ENCODE measurements around the gene VEPH1. TPM values are rescaled to one million over a fixed set of nuclear protein-coding genes. Genes with fewer than 3 reads are reported as not detected.
A peak's percentile ranks its signal among the peaks of the same experiment; 100 is the strongest.

VEPH1 gene
- total RNA-seq, 1 experiment from 2014 or later: 27.3 TPM

DNA sequence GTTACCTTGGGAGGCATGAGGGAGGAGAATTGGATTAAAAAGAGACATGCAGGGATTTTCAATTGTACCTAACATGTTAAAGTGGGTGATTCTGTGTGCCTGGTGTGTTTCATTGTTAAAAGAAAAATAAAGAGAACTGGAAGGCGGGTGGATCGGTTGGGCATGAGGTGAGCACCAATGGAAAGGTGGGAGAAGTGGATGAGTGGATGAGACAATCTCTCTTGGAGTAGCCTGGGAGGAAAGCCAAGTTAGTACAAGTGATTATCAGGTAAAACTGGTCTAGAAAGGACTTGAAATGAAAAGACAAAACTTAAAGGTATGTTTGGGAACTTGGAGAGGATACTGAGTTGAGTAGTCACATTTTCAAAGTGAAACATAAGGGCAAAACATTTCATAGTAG, 12.1 kb downstream of the VEPH1 start:
- ChIA-PET CTCF (no interaction called here), POLR2A (ENCODE audit: unreplicated experiment) (no interaction called here)
- H3K4me1 ChIP-seq (ENCODE audit: insufficient read depth, low read length): peaks cover 4% of the 10 kb centered on the region; the same call in 1 of the 2 replicates
- no peaks in the 10 kb centered on the region for H3K9me3 ChIP-seq (ENCODE audit: low read length)
- ATAC-seq: no peak
- no peaks in the 10 kb centered on the region for H3K79me2 ChIP-seq (ENCODE audit: low read length)
- BruUV-seq (replicated peaks): no TSS peak
- H2AFZ ChIP-seq (ENCODE audit: low read length): no peak overlapping the region
- H3K27me3 ChIP-seq (ENCODE audit: low read length): no peaks in the 10 kb centered on the region
- no peak overlapping the region for H3K4me2 ChIP-seq (ENCODE audit: low read length)
- TF ChIP-seq EZH2 (IDR thresholded peaks at IDR 0.05; ENCODE audit: low read length, unreplicated experiment) (no peak), EZH2phosphoT487 (IDR thresholded peaks at IDR 0.05; ENCODE audit: borderline replicate concordance, low read length) (no peak)
- TF ChIP-seq, protein P1, sequence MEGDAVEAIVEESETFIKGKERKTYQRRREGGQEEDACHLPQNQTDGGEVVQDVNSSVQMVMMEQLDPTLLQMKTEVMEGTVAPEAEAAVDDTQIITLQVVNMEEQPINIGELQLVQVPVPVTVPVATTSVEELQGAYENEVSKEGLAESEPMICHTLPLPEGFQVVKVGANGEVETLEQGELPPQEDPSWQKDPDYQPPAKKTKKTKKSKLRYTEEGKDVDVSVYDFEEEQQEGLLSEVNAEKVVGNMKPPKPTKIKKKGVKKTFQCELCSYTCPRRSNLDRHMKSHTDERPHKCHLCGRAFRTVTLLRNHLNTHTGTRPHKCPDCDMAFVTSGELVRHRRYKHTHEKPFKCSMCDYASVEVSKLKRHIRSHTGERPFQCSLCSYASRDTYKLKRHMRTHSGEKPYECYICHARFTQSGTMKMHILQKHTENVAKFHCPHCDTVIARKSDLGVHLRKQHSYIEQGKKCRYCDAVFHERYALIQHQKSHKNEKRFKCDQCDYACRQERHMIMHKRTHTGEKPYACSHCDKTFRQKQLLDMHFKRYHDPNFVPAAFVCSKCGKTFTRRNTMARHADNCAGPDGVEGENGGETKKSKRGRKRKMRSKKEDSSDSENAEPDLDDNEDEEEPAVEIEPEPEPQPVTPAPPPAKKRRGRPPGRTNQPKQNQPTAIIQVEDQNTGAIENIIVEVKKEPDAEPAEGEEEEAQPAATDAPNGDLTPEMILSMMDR (conservative IDR thresholded peaks at IDR 0.05; ENCODE audit: low read depth, low read length): no peak
- no peak overlapping the region for H3K27ac ChIP-seq (ENCODE audit: low read length)
- intact Hi-C loops (cut with micrococcal nuclease): no loop called here
- no peak overlapping the region for H3K9ac ChIP-seq (ENCODE audit: low read length)
- H3K36me3 ChIP-seq (ENCODE audit: low read depth, low read length): no peaks in the 10 kb centered on the region
- no peak overlapping the region for H3K4me3 ChIP-seq (ENCODE audit: low read length)
- DNase-seq: peak; percentile 41
- no peaks in the 10 kb centered on the region for H3F3A ChIP-seq (ENCODE audit: low read length, unreplicated experiment)
- H3K9me2 ChIP-seq (replicated peaks; ENCODE audit: low read length): no peaks in the 10 kb centered on the region
- H4K20me1 ChIP-seq (ENCODE audit: low read length): no peaks in the 10 kb centered on the region

DNA sequence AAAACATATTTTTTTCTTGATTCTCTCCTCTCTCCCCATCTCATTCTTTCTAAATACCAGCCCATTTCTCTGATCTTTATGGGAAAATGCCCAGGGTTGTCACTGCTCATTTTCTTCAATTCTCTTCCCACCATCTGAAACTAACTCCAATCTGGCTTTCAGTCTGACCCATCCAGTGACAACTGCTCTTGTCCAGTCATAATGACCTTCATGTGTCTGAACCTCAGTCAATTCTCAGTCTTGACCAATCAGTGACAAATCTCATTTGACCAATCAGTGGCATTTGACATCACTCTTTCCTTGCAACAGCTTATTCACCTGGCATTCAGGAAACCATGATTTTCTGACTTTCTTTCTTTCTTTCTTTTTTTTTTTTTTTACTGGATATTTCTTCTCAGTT, 15.1 kb downstream of the VEPH1 start:
- POLR2A ChIA-PET (ENCODE audit: unreplicated experiment): interaction anchor here (0.6 kb wide), 1 partner anchor 1313 kb away, joined by 8 read pairs; no protein-coding TSS in a partner anchor
- CTCF ChIA-PET: no interaction called here
- intact Hi-C loops (cut with micrococcal nuclease): no loop called here
- H3K4me3 ChIP-seq (ENCODE audit: low read length): no peak overlapping the region
- ATAC-seq: peak; percentile 36
- no peak overlapping the region for H3K9ac ChIP-seq (ENCODE audit: low read length)
- H3K27me3 ChIP-seq (ENCODE audit: low read length): no peaks in the 10 kb centered on the region
- no peaks in the 10 kb centered on the region for H4K20me1 ChIP-seq (ENCODE audit: low read length)
- H2AFZ ChIP-seq (ENCODE audit: low read length): no peak overlapping the region
- no peak overlapping the region for H3K4me2 ChIP-seq (ENCODE audit: low read length)
- no peaks in the 10 kb centered on the region for H3K9me2 ChIP-seq (replicated peaks; ENCODE audit: low read length)
- no peaks in the 10 kb centered on the region for H3F3A ChIP-seq (ENCODE audit: low read length, unreplicated experiment)
- BruUV-seq (replicated peaks): no TSS peak
- TF ChIP-seq, protein P1 (conservative IDR thresholded peaks at IDR 0.05; ENCODE audit: low read depth, low read length): no peak
- TF ChIP-seq EZH2phosphoT487 (IDR thresholded peaks at IDR 0.05; ENCODE audit: borderline replicate concordance, low read length): no peak
- no peak for TF ChIP-seq EZH2 (IDR thresholded peaks at IDR 0.05; ENCODE audit: low read length, unreplicated experiment)
- no peaks in the 10 kb centered on the region; the same call in 1 of the 2 replicates for H3K4me1 ChIP-seq (ENCODE audit: insufficient read depth, low read length)
- no peak for DNase-seq
- H3K27ac ChIP-seq (ENCODE audit: low read length): no peak overlapping the region
- no peaks in the 10 kb centered on the region for H3K9me3 ChIP-seq (ENCODE audit: low read length)
- H3K79me2 ChIP-seq (ENCODE audit: low read length): no peaks in the 10 kb centered on the region
- no peaks in the 10 kb centered on the region for H3K36me3 ChIP-seq (ENCODE audit: low read depth, low read length)

DNA sequence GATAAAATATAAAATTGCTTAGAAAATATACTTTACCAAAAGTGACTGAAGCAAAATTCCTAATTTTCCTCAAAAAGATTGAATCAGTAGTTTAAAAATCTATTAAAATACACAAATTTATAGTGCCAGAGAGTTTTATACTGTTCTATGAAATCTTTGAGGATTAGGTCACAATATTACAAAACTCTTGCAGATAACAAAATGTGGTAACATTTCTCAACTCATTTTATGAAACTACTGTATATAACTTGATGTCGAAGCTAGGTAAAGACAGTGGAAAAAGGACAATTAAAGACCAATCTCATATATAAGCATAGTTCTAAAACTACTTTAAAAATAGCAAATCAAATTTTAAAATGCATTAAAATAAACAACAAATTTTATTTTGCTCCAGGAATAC, 15.9 kb downstream of the VEPH1 start:
- no peaks in the 10 kb centered on the region for H3K9me3 ChIP-seq (ENCODE audit: low read length)
- no peak overlapping the region for H3K27ac ChIP-seq (ENCODE audit: low read length)
- H3K4me3 ChIP-seq (ENCODE audit: low read length): no peak overlapping the region
- ATAC-seq: no peak
- H3K9ac ChIP-seq (ENCODE audit: low read length): no peak overlapping the region
- no peaks in the 10 kb centered on the region for H4K20me1 ChIP-seq (ENCODE audit: low read length)
- H3K4me2 ChIP-seq (ENCODE audit: low read length): no peak overlapping the region
- TF ChIP-seq EZH2 (IDR thresholded peaks at IDR 0.05; ENCODE audit: low read length, unreplicated experiment) (no peak), EZH2phosphoT487 (IDR thresholded peaks at IDR 0.05; ENCODE audit: borderline replicate concordance, low read length) (no peak)
- TF ChIP-seq, protein P1 (conservative IDR thresholded peaks at IDR 0.05; ENCODE audit: low read depth, low read length): no peak
- no peaks in the 10 kb centered on the region; the same call in 1 of the 2 replicates for H3K4me1 ChIP-seq (ENCODE audit: insufficient read depth, low read length)
- CTCF ChIA-PET: no interaction called here
- H2AFZ ChIP-seq (ENCODE audit: low read length): no peak overlapping the region
- no peaks in the 10 kb centered on the region for H3K27me3 ChIP-seq (ENCODE audit: low read length)
- H3K9me2 ChIP-seq (replicated peaks; ENCODE audit: low read length): no peaks in the 10 kb centered on the region
- no peaks in the 10 kb centered on the region for H3F3A ChIP-seq (ENCODE audit: low read length, unreplicated experiment)
- H3K36me3 ChIP-seq (ENCODE audit: low read depth, low read length): no peaks in the 10 kb centered on the region
- POLR2A ChIA-PET (ENCODE audit: unreplicated experiment): no interaction called here
- BruUV-seq (replicated peaks): no TSS peak
- no peaks in the 10 kb centered on the region for H3K79me2 ChIP-seq (ENCODE audit: low read length)
- no peak for DNase-seq
- intact Hi-C loops (cut with micrococcal nuclease): loop anchor here (2.0 kb wide), 1 partner anchor 17 kb away; no protein-coding TSS in a partner anchor

Measured in PC-3 (cell line).